GM18861 (cell line): Measurements from ENCODE around the gene OPA3.
"Not testable (repeated sequence)": the region's sequence is repeated elsewhere in the genome, so short reads cannot be mapped to it uniquely, and the experiment has no call there.

Source experiments
- ATAC-seq: cut with Tn5 transposase; IDR thresholded peaks from one replicate; pipeline ENCODE4 v1.9.1; 2021; ENCODE audit not compliant: unreplicated experiment

Gene OPA3

DNA sequence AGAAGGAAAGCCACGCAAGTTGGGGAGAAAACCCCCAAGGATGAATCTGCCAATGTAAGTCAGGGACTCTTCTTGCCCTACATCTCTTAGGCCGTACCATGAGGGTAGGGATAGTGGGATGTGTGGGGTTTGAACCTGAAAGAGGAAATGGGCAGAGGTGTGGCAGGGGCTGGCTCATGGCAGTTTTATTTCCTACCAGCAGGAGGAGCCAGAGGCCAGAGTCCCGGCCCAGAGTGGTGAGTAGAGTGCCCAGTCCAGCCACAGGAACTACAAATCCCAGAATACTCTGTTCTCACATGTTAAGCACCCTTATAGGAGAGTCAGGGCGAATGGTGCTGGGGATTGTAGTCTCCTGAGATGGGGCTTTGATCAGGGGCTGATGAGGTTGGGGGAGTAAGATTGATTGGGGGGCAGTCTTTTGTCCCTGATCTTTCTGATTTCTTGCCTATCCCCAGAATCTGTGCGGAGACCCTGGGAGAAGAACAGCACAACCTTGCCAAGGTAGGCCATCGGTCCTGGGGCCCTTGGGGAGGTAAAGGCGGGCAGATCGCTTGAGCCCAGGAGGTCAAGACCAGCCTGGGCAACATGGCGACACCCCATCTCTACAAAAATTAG lies 60.9 kb downstream of the OPA3 start:
- ATAC-seq: peak; percentile 76

GRCh38 chr19:45522010-45522941 lies 62.3 kb downstream of the OPA3 start:
- ATAC-seq: no peak

DNA sequence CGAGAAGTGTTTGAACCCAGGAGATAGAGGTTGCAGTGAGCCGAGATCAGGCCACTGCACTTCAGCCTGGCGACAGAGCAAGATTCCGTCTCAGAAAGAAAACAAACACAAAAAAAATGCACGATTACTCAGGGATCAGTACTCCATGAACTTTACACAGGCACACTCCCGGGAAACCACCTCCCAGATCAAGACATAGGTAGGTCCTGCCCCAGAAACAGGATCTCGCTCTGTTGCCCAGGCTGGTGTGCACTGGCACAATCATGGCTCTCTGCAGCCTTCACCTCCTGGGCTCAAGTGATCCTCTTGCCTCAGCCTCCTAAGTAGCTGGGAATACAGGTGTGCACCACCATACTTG lies 66.2 kb downstream of the OPA3 start:
- ATAC-seq: no peak

DNA sequence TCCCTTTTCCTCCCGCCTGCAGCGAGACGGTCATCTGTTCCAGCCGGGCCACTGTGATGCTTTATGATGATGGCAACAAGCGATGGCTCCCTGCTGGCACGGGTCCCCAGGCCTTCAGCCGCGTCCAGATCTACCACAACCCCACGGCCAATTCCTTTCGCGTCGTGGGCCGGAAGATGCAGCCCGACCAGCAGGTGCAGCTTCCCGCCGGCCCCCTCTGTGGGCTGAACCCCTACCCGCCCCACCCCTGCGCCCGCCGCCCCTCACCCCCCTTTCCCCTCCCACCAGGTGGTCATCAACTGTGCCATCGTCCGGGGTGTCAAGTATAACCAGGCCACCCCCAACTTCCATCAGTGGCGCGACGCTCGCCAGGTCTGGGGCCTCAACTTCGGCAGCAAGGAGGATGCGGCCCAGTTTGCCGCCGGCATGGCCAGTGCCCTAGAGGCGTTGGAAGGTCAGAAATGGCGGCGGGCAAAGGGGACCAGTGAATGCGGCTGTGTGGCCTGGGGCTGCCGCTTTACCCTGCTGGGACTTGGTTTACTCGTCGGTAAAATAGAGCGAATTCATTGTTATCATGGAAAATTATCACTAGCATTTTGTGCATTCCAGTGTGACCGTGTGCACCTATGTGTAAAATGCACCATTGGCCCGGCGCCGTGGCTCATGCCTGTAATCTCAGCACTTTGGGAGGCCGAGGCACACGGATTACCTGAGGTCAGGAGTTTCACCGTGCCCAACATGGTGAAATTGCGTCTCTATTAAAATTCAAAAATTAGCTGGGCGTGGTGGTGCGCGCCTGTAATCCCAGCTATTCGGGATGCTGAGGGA lies 66.7 kb downstream of the OPA3 start:
- no peak for ATAC-seq

DNA sequence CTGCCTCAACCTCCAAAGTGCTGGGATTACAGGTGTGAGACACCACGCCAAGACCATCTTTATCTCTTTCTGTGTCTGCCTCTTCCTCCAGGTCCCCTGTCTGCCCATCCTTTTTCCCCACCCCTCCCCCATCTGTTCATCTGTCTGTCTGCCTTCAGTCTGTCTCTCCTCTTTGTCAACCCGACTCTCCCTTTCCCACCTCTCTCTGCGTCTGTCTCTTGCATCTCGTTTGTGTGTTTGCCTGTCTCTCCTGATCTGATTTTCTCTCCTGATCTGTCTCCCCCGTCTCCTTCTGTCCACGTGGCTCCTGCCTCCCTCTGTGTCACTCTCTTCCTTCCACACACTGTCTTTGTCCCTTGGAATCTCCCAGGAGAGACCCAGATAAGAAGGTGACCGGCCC lies 67.4 kb downstream of the OPA3 start:
- no peak for ATAC-seq

DNA sequence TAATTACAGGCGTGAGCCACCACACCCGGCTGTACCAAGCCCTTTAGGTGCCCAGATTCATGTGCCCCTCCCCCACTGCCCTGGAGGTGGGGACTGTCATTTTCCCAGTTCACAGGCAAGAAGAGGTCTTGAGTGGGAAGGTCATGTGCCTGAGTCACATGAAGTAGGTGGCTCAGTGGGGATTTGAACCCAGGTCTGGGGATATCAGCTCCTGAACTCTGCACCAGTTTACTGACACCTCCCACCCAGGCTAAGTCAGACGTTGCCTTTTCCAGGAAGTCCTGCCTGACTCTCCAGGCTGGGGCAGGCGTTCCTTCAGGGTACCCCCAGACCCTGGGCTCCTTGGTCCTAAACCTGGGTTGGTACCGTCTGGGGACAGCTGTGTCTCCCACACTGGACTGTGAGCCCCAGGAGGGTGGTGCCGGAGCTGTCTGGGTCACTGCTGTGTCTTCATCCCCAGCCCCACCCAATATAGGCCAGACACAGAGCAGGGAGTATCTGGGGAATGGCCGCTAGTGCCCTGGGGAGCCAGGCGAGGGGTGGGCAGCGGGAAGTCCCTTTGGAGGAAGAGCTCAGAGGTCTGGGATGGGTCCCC lies 68.7 kb downstream of the OPA3 start:
- ATAC-seq: no peak

DNA sequence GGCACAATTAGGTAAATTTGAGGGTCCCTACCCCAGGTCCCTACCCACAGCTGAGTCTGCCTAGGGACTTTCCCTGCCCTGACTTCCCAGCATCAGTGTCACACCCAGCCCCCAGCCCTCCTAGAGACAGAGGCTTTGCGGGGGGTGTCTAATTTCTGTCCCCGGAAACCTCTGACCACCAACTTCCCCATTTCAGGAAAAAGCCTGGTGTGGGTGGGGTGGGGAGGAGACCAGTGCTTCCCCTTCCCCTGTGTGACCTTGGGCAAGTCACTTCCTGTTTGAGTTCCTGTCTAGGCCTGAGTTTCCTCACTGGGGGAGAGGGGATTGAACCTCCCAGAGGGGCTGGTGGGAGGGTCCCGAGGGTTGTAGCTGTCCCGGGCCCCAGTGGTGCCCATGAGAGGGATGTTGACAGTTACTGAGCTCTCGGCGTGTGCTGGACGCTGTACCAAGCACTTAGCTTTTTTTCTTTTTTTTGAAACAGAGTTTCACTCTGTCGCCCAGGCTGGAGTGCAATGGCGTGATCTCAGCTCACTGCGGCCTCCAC lies 69.4 kb downstream of the OPA3 start:
- ATAC-seq: no peak

DNA sequence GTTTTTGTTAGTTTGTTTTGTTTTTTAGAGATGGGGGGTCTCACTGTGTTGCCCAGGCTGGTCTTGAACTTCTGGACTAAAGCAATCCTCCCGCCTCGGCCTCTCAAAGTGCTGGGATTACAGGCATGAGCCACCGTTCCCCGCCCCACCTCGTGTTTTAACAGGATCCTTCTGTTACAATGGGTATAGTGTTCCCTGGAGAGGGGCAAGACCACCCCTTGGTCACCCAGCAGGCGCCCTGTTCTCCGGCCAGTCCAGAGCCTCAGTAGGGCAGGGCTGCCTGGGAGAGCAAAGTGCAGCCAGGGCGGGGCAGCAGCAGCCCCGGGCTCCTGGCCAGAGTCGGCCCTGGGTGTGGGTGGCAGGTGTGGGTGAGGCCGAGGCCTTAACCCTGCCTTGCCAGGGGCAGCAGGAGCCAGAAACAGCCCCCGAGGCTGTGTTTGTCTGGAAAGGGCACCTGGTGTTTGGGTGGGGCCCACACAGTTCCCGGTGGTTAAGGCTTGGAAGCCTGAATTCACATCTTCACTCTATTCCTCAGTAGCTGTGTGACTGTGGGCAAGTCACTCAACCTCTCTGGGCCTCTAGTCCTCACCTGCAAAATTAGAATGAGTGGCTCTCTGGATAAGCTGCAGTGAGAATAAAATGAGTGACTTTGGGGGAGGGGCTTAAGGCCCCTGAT lies 70.1 kb downstream of the OPA3 start:
- no peak for ATAC-seq

GRCh38 chr19:45512881-45513483 lies 71.6 kb downstream of the OPA3 start:
- no peak for ATAC-seq

DNA sequence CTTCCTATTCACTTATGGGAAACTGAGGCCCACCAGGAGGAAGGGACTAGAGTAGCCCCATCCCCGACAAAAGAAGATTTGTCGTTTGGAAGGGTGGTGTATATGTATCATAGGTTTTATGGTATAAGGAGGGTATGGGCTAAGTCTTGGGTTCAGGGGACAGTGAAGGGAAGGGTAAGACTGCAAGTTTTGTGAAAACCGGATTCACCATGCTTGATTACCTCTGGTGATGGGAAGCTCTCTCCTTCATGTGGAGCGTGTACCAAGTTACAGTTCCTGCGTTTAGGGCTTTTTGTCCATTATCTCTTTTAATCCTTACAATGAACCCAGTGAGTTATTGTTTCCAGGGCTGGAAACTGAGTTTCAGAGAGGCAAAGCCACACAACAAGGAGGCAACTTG lies 73.5 kb downstream of the OPA3 start:
- no peak for ATAC-seq

- not testable (repeated sequence) for ATAC-seq
These were observed 74.2 kb downstream of the OPA3 start for GRCh38 chr19:45510352-45510751.

- ATAC-seq: no peak
These were observed 74.9 kb downstream of the OPA3 start for GRCh38 chr19:45509692-45510015.

- ATAC-seq: no peak
These were observed 75.5 kb downstream of the OPA3 start for GRCh38 chr19:45508861-45509691.

- ATAC-seq: no peak
These were observed 76.2 kb downstream of the OPA3 start for GRCh38 chr19:45508417-45508860.

GRCh38 chr19:45507872-45508416 lies 76.7 kb downstream of the OPA3 start:
- no peak for ATAC-seq

DNA sequence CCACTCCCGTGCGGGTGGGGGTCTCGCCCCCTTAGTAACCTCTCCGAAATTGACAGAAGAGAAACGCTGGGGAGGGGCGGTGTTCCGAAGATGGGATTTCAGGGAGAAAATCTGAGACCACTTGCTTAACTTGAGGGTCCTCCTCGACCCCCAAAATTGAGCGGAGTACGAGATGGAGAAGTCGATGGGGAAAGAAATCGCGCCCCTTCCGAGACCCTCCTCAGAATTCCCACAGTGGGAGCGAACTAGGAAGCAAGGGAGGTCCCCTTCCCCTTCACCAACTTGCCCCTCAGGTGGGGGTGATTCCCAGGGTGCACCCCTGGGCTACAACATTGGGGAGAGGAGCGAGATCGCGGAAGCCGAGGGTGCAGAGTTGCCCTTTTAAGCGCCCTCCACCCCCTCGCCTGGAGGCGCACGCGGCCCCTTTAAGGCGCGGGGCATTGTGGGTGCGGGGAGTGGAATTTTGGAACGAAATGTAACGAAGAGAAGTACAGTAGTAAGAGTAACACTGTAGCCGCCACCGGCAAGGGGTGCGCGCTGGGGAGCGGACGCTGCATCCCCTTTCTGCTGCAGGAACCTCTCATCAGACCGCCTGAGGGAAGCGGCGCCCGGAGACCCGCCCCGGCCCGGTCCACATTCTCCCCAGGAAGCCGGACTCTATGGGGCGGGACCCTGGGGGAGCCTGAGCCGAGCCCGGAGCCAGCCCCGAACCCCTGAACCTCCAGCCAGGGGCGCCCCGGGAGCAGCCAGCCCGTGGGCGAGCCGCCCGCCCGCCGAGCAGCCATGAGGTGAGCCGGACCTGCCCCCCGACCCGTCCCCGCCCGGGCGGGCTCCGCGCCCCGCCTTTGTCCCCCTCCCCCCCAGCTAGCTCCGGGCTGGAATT lies 77.4 kb downstream of the OPA3 start, which contains the start of gene VASP:
Gene VASP, plus strand, starts transcription at position 491 of the 883 bp plus-strand sequence. Its CDS starts 293 bp downstream, at position 784.
- peak; percentile 39 for ATAC-seq

DNA sequence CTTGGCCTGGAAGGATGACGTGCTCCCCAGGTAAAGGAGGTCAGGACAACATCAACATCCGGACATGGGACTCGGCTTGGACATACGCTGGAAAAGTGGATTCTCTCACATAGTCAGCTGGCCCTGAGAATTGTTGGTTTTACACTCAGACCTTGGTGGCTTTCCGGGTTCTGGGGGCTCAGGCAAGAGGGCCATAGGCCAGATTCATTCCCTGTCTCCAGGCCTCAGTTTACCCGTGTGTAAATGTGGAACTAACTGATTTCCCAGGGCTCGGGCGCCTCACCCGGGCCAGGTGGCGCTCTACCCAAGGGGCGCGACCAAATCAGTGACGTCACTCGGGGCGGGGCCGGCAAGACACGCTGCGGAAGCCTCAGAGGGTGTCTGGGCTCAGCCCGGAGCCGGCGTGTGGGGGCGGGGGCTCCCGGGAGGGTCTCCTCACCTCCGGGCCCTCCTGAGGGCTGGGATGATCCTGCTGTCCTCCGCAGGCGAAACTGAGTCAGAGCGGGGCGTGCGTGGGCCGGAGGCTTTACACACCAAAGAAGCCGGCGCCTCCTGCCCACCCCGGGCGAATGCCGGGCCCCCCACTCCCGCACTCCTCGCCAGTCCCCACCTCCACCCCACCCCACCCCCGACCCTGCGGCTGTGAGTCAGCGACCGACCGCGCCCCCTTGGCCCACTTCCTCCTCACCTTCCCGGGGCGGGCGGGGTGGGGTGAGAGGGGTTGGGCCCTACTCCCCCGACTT lies 78.2 kb downstream of the OPA3 start:
- ATAC-seq: peak; percentile 38
